Urinary bladder (tissue), 4 donors: Measurements from ENCODE around the gene ZG16. TPM values are rescaled to one million over a fixed set of nuclear protein-coding genes. Genes with fewer than 3 reads are reported as not detected.

Experiments used
- DNase-seq: peaks from one replicate; pipeline ENCODE4 v3.0.0-alpha.2; 2015; ENCODE audit errors: extremely low spot score
- H3K27ac ChIP-seq: one replicate; pipeline ENCODE4 v1.5.1; 2013; ENCODE audit warnings: low read depth, mild to moderate bottlenecking, moderate library complexity
- H3K36me3 ChIP-seq: one replicate; pipeline ENCODE4 v1.6.1; 2013; ENCODE audit warnings: mild to moderate bottlenecking, moderate library complexity; ENCODE audit not compliant: insufficient read depth
- H3K4me1 ChIP-seq: one replicate; pipeline ENCODE4 v1.6.1; 2013; ENCODE audit warnings: mild to moderate bottlenecking, moderate library complexity; ENCODE audit not compliant: insufficient read depth
- H3K4me3 ChIP-seq: one replicate; pipeline ENCODE4 v1.5.1; 2013; ENCODE audit warnings: low read depth, low read length
- WGBS: extraction: QIAGEN DNeasy Blood & Tissue Kit; methylation state at CpG from one replicate; pipeline ENCODE4 v1.1.7; 2013; 5-methylcytosine and 5-hydroxymethylcytosine counted together
- polyA plus RNA-seq: library from polyadenylated mRNA; stranded (reverse); fragments of 200-250 nt; gene quantifications from one replicate; pipeline ENCODE4 v1.2.3, GENCODE V29; 2013
- total RNA-seq: library from RNA; depleted of rRNA; stranded (reverse); fragments of >200 nt; gene quantifications from one replicate; pipeline ENCODE4 v1.2.3, GENCODE V29; 2014
- donor health status: healthy with polysubstance abuse.
- donor health status: healthy.

The ZG16 gene
- total and polyA plus RNA-seq, 2 donors: not detected

- H3K27ac ChIP-seq: no peak overlapping the region
These were observed 34.9 kb downstream of the ZG16 start for GRCh38 chr16:29812754-29813643.

DNA sequence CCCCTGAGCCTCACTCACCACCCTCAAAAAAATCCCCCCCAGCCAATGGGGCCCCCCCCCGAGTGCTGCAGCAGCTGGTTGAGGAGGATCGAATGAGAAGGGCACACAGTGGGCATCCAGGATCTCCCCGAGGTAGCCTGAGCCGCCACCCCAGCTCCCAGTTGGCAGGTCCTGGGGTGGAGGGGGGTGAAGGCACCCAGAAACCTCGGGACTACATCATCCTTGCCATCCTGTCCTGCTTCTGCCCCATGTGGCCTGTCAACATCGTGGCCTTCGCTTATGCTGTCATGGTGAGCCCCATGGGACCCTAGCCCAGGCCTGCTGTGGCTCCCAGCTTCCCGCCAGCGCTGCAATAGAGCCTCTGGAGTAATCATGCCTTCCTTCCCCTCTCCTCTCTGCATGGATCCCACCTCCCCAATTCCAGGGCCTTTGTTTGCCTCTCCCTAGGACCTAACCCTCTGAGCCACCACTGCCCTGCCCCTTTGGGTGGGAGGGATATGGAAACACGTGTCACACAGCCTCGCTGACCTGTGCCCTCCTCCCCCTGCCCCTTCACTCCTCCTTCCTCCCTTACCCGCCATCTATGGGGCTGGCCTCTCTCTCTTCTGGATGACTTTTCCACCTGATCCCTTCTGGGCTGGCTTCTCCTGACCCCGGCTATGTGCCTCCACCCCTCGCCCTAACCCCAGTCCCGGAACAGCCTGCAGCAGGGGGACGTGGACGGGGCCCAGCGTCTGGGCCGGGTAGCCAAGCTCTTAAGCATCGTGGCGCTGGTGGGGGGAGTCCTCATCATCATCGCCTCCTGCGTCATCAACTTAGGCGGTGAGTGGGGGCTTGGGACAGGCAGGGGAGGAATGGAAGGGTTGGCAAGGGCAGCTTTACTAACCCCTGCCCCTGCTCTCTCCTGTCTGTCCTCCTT lies 35.8 kb downstream of the ZG16 start:
- WGBS: 65% methylated on average over 24 of the region's 24 CpGs
- DNase-seq: no peak
- H3K4me1 ChIP-seq: no peaks in the 10 kb centered on the region
- H3K27ac ChIP-seq: no peak overlapping the region
- no peak overlapping the region for H3K4me3 ChIP-seq
- no peaks in the 10 kb centered on the region for H3K36me3 ChIP-seq

More at GRCh38 chr16:29812754-29813643, 34.9 kb downstream of the ZG16 start:
- no peak for DNase-seq
- Histone ChIP-seq H3K4me3 (peak overlapping the region; percentile 48), H3K36me3 (no peaks in the 10 kb centered on the region), H3K4me1 (no peaks in the 10 kb centered on the region)
- 45% methylated on average over 9 of the region's 9 CpGs for WGBS

DNA sequence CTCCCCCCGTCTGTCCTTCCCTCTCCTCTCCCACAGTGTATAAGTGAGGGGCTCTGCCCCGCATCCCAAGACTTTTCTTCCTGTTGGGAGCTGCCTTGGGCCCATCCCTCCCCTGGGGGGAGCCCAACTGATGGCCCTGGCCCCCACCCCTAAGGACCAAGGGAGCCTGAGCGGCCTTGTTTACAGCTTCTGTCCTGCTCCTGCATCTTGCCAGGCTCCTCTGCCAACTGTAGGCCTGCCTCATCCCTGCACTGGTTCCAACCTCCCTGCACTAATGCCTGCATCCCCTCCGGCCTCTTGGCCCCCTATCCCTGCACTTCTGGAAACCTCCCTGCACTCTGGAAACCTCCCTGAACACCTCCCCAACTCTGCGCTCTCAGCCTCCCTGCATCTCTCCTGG lies 36.5 kb downstream of the ZG16 start:
- Histone ChIP-seq H3K36me3 (no peaks in the 10 kb centered on the region), H3K4me3 (peak overlapping the region; percentile 32), H3K27ac (no peak overlapping the region), H3K4me1 (no peaks in the 10 kb centered on the region)
- no peak for DNase-seq
- 65% methylated on average over 5 of the region's 5 CpGs for WGBS

DNA sequence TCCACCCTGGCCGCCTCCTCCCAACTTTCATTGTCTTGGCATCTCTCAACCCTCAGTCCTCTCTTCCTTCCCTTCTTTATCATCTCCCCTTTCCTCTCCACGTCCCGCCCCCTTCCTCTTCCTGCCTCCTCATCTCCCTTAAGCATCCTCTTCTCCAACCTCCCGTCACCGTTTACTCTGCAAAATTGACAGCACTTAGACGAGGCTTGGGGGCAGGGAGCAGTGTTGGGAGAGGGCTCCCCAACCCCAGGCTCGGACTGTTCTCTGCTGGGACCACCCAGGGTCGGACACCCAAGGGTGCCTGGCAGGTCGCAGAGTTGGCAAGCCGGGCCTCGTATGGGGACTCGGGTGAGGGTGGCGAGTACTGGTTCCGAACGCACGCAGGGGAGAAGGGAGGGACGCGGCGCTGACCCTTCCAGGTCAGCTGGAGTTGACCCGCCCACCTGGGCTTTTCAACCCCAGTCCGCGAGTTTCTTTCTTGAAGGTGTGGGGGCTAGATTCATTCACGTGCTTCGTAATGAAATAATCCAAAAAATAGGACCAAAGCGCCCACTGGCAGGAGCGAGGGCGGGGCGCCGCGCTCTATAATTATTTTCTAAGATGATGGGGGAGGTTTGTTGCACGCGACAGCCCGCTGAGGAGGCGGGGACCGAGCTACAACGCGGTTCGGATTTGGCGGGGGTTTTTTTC lies 37.1 kb downstream of the ZG16 start:
- H3K4me1 ChIP-seq: no peaks in the 10 kb centered on the region
- no peaks in the 10 kb centered on the region for H3K36me3 ChIP-seq
- DNase-seq: no peak
- H3K27ac ChIP-seq: peak overlapping the region; percentile 63
- H3K4me3 ChIP-seq: peak overlapping the region; percentile 32
- WGBS: 6% methylated on average over 39 of the region's 39 CpGs

DNA sequence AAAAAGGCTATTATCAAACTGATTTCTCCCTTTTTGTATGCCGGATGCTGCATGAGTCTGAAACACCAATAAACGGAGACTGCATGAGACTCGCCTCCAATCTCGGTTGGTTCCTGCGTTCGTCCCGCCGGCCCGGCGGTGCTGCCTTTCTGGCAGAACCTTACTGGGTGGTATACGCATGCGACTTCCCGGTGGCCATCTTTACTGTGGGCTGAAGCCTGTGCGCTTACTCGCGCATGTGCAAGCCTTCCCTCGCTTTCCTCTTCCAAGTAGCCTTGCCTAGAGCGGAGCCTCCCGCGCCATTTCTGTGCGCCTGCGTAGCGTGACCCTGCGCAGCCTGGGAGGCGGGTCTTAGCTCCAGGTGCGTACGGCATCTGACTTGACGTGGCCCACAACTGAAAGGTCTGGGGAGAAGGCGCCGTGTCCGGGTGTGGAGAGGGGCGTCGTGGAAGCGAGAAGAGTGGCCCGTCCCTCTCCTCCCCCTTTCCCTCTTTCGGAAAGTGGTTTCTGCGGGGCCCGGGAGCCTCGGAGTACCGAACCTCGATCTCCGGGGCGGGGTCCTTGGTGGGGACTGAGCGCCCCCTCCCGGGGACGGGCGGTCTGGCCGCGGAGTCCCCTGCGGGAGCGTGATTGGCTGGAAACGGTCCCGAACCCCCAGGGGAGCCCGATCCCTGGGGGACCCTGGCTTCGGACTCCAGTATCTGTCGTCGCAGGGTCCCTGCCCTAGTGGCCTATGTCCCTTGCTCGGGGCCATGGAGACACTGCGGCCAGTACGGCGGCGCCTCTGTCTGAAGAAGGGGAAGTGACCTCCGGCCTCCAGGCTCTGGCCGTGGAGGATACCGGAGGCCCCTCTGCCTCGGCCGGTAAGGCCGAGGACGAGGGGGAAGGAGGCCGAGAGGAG lies 38.0 kb downstream of the ZG16 start, which contains the start of gene PAGR1:
Gene PAGR1, plus strand, starts transcription at position 360 of the 901 bp plus-strand sequence. Its CDS starts 374 bp downstream, at position 734.
- WGBS: under 1% methylated on average over 70 of the region's 70 CpGs
- DNase-seq: peak; percentile 97
- peak within 1 kb of the TSS; percentile 59 for H3K4me3 ChIP-seq
- H3K27ac ChIP-seq: peak within 1 kb of the TSS; percentile 87
- no peaks in the 10 kb centered on the region for H3K36me3 ChIP-seq
- H3K4me1 ChIP-seq: no peaks in the 10 kb centered on the region

GRCh38 chr16:29816694-29817441 lies 38.8 kb downstream of the ZG16 start:
- Histone ChIP-seq H3K4me1 (no peaks in the 10 kb centered on the region), H3K4me3 (peak overlapping the region; percentile 59), H3K36me3 (no peaks in the 10 kb centered on the region), H3K27ac (peak overlapping the region; percentile 87)
- WGBS: 4% methylated on average over 37 of the region's 37 CpGs
- no peak for DNase-seq

- DNase-seq: no peak
- peaks cover 2% of the 10 kb centered on the region for H3K4me1 ChIP-seq
- no peaks in the 10 kb centered on the region for H3K36me3 ChIP-seq
- 84% methylated on average over 4 of the region's 4 CpGs for WGBS
- H3K27ac ChIP-seq: no peak overlapping the region
- no peak overlapping the region for H3K4me3 ChIP-seq
These were observed 40.0 kb downstream of the ZG16 start for GRCh38 chr16:29818082-29818481.

DNA sequence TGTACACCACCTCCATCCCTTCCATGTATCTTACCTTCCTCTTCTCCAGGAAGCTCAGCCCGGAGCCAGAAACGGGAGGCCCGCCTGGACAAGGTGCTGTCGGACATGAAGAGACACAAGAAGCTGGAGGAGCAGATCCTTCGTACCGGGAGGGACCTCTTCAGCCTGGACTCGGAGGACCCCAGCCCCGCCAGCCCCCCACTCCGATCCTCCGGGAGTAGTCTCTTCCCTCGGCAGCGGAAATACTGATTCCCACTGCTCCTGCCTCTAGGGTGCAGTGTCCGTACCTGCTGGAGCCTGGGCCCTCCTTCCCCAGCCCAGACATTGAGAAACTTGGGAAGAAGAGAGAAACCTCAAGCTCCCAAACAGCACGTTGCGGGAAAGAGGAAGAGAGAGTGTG lies 41.5 kb downstream of the ZG16 start:
- no peaks in the 10 kb centered on the region for H3K36me3 ChIP-seq
- peaks cover 2% of the 10 kb centered on the region for H3K4me1 ChIP-seq
- H3K27ac ChIP-seq: peak overlapping the region; percentile 77
- no peak for DNase-seq
- 76% methylated on average over 15 of the region's 15 CpGs for WGBS
- H3K4me3 ChIP-seq: no peak overlapping the region

DNA sequence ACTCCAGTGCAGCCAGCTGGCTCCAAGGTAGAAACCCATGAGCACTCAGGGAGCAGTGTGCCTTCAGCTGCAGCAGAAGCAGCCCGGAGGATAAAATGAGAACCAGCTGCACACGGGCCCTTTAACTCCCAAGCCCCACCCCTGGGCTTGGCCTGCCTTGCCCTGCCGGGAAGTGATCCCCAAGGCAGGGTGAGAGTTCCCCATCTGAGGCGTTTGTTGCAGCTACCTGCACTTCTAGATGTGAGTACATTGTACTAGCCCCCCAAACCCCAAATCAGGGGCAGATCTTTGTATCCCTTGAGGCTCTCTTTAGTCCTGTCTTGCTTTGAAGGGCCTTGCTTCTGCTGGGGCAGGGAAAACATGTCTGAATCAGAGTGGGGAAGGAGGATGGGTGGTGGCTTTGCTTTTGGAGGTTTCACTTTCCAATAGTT lies 42.2 kb downstream of the ZG16 start, which contains the start of gene MVP:
Gene MVP, plus strand, starts transcription at position 192 of the 431 bp plus-strand sequence. CDS start 10,088 bp downstream, outside the sequence.
- peak within 1 kb of the TSS; percentile 67 for H3K4me3 ChIP-seq
- peaks cover 2% of the 10 kb centered on the region for H3K4me1 ChIP-seq
- DNase-seq: no peak
- 0% methylated on average over 4 of the region's 4 CpGs for WGBS
- H3K36me3 ChIP-seq: no peaks in the 10 kb centered on the region
- peak within 1 kb of the TSS; percentile 77 for H3K27ac ChIP-seq

GRCh38 chr16:29820730-29821642 lies 42.9 kb downstream of the ZG16 start:
- DNase-seq: no peak
- Histone ChIP-seq H3K4me3 (peak overlapping the region; percentile 67), H3K4me1 (peaks cover 4% of the 10 kb centered on the region), H3K36me3 (no peaks in the 10 kb centered on the region), H3K27ac (peak overlapping the region; percentile 77)
- WGBS: 37% methylated on average over 11 of the region's 11 CpGs

GRCh38 chr16:29821643-29822115 lies 43.6 kb downstream of the ZG16 start:
- H3K4me3 ChIP-seq: peak overlapping the region; percentile 67
- H3K4me1 ChIP-seq: peaks cover 5% of the 10 kb centered on the region
- DNase-seq: no peak
- no peaks in the 10 kb centered on the region for H3K36me3 ChIP-seq
- H3K27ac ChIP-seq: peak overlapping the region; percentile 77
- WGBS: 43% methylated on average over 7 of the region's 7 CpGs
